Bronchial epithelial cell (primary cell): ENCODE results near the gene RAB10. TPM values are rescaled to one million over a fixed set of nuclear protein-coding genes. Genes with fewer than 3 reads are reported as not detected.

Experiments
- DNase-seq: peaks from one replicate; pipeline ENCODE4 v3.0.0-alpha.2; 2010; ENCODE audit warnings: low read depth
- FAIRE-seq: peaks from 2 replicates; lab custom pipeline; 2011; peaks lifted over from hg19 to GRCh38; lab: Jason Lieb, UNC
- H3K27me3 ChIP-seq: 2 replicates; pipeline ENCODE4 v1.5.1; 2011; ENCODE audit warnings: low read length; ENCODE audit not compliant: control insufficient read depth, insufficient read depth
- H3K36me3 ChIP-seq: 2 replicates; pipeline ENCODE4 v1.5.1; 2011; ENCODE audit warnings: low read length; ENCODE audit not compliant: control insufficient read depth, insufficient read depth
- H3K4me3 ChIP-seq: 2 replicates; pipeline ENCODE4 v1.5.1; 2011; ENCODE audit warnings: mild to moderate bottlenecking, low read depth, low read length, control low read depth
- total RNA-seq: library from RNA; depleted of rRNA; stranded (reverse); fragments of >200 nt; gene quantifications from 2 replicates; pipeline ENCODE4 v1.2.1, GENCODE V29; 2014
- TF ChIP-seq, protein P1 (sequence below): IDR thresholded peaks from 2 replicates; pipeline ENCODE4 v1.5.1; 2011; ENCODE audit warnings: mild to moderate bottlenecking, moderate library complexity, low read length, control low read depth, inconsistent platforms; ENCODE audit not compliant: insufficient read depth, severe bottlenecking

Gene RAB10
- total RNA-seq, 1 donor from 2014 or later: 308 TPM

DNA sequence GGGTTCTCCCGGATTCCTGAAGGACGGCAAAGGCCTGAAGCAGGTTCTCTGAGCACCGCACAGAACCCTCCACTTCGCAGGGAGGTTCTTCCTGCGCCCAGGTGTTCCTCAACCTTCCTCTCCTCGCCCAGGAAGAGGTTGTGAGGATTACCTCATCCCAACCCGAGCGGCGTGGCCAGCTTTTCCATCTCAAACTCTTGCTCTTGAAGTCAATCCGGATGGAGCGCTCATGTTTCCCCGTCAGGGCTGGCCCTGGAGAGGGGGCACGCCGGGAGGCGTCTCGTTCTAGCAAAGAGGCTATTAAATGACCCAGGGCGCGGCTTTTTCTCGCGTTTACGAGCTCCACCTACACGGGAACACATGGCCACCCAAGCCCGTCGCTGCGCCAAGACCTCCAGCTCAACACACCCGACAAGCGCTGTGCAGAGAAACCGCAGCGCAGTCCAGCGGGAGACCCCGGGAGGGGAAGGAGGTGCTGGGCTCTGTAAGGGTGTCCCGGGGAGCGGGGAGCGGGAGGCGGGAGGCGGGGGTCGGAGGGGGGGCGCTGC lies 540 bp upstream of the RAB10 start:
- no peak for FAIRE-seq
- no peaks in the 10 kb centered on the region for H3K27me3 ChIP-seq
- DNase-seq: peak; percentile 83
- peaks cover 1% of the 10 kb centered on the region for H3K36me3 ChIP-seq
- peak overlapping the region; percentile 91 for H3K4me3 ChIP-seq
- TF ChIP-seq, protein P1, sequence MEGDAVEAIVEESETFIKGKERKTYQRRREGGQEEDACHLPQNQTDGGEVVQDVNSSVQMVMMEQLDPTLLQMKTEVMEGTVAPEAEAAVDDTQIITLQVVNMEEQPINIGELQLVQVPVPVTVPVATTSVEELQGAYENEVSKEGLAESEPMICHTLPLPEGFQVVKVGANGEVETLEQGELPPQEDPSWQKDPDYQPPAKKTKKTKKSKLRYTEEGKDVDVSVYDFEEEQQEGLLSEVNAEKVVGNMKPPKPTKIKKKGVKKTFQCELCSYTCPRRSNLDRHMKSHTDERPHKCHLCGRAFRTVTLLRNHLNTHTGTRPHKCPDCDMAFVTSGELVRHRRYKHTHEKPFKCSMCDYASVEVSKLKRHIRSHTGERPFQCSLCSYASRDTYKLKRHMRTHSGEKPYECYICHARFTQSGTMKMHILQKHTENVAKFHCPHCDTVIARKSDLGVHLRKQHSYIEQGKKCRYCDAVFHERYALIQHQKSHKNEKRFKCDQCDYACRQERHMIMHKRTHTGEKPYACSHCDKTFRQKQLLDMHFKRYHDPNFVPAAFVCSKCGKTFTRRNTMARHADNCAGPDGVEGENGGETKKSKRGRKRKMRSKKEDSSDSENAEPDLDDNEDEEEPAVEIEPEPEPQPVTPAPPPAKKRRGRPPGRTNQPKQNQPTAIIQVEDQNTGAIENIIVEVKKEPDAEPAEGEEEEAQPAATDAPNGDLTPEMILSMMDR: no peak

DNA sequence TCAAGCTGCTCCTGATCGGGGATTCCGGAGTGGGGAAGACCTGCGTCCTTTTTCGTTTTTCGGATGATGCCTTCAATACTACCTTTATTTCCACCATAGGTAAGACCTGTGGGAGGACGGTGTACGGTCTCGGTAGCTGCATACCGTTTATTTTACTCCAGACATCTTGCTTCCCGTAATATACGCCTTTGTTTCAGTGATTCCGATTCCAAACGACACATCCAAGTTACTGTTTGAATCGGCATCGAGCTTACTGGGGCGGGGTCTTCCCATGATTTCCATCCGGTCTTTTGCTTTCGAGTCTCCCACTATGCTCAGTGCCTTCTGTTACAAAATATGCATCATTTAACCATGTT lies 731 bp downstream of the RAB10 start:
- FAIRE-seq: no peak

DNA sequence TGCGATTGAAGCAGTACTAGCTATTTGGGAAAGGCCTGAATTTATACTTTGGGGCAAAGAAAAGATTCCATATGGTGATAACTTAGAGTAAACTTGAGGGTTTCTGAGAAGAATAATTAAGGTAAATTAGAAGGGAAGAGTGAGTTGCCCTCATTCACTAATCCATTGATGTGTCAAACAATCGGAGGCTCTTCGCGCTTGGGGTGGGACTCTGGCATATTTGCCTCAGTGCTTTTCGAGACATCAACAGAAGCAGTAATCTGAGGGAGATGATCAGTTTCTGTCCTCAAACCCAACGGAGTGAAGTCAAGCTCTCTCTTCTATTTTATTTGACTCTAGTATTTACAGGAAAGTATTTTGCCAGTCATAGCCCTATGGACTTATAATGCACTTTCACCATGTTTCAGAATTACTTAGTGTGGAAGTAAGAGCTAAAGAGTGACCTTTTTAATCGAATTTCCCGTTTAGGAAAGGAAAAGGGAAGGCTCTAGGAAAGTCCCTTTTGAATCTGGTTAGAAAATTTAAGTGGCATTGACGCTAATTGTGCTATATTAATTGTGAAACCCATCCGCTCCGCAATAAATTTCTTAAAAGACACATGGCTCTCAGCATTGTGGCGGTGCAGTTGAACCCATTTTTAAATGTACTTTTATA lies 1.3 kb downstream of the RAB10 start:
- peak overlapping the region; percentile 91 for H3K4me3 ChIP-seq
- peaks cover 1% of the 10 kb centered on the region for H3K36me3 ChIP-seq
- FAIRE-seq (no peak), DNase-seq (no peak)
- TF ChIP-seq, protein P1: no peak
- no peaks in the 10 kb centered on the region for H3K27me3 ChIP-seq

More for the DNA sequence above, 731 bp downstream of the RAB10 start:
- Histone ChIP-seq H3K27me3 (no peaks in the 10 kb centered on the region), H3K4me3 (peak overlapping the region; percentile 91), H3K36me3 (peaks cover 1% of the 10 kb centered on the region)
- TF ChIP-seq, protein P1: no peak
- DNase-seq: no peak

DNA sequence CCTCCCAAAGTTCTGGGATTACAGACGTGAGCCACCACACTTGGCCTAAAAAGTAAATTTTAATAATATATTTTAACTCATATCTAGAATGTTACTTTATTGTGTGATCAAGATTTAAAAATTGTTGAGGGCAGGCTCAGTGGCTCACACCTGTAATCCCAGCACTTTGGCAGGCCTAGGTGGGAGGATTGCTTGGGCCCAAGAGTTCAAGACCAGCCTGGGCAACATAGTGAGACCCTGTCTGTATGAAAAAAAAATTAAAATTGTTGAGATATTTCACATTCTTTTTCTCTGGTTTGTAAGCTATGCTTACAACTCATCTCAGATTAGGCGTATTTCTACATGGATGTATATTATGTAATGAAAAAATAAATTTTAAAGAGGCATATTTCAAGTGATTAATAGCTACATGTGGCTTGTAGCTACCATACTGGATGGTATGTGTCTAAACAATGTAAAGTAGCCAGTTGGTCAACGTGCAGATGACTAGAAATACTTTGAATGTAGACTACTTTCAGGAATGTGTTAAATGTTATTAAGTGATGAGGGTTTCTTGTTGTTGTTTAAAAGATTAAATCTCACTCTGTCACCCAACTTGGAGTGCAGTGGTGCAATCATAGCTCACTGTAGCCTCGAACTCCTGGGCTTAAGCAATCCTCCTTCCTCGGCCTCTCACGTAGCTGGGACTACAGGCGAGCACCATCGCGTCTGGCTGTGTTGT lies 5.9 kb downstream of the RAB10 start:
- FAIRE-seq (no peak), DNase-seq (no peak)
- TF ChIP-seq, protein P1: no peak
- H3K36me3 ChIP-seq: peaks cover 3% of the 10 kb centered on the region
- no peaks in the 10 kb centered on the region for H3K27me3 ChIP-seq
- H3K4me3 ChIP-seq: no peak overlapping the region

DNA sequence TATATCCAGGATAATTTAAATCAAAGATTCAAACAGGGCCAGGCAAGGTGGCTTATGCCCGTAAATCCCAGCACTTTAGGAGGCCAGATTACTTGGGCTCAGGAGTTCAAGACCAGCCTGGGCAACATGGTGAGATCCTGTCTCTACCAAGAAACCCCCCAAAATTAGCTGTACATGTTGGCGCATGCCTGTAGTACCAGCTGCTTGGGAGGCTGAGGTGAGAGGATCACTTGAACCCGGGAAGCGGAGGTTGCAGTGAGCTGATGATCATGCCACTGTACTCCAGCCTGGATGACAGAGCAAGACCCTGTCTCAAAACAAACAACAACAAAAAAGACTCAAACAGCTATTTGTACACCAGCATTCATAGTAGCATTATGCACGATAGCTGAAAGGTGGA lies 9.2 kb downstream of the RAB10 start:
- FAIRE-seq: no peak
- H3K36me3 ChIP-seq: peaks cover 1% of the 10 kb centered on the region

More for the DNA sequence above, 9.2 kb downstream of the RAB10 start:
- DNase-seq: no peak
- Histone ChIP-seq H3K27me3 (no peaks in the 10 kb centered on the region), H3K4me3 (no peak overlapping the region)
- TF ChIP-seq, protein P1: no peak
